GM12872 (cell line): ENCODE data around the gene CDC42SE1.

Experiments
- CTCF ChIP-seq: IDR thresholded peaks from 3 replicates; pipeline ENCODE4 v1.5.1; 2011; ENCODE audit warnings: low read depth, mild to moderate bottlenecking, low read length, moderate library complexity; ENCODE audit not compliant: insufficient read depth

Gene CDC42SE1

GRCh38 chr1:151010346-151010726 is 49.1 kb downstream of the CDC42SE1 start:
- TF ChIP-seq CTCF, result no peak

- TF ChIP-seq CTCF, result no peak
Measured at GRCh38 chr1:151009674-151010345, 49.6 kb downstream of the CDC42SE1 start.

GRCh38 chr1:151009206-151009587 is 50.2 kb downstream of the CDC42SE1 start:
- TF ChIP-seq CTCF, result no peak

- TF ChIP-seq CTCF, result no peak
Measured at GRCh38 chr1:151008244-151009205, 50.9 kb downstream of the CDC42SE1 start, which contains the start of gene PRUNE1. TSS of gene PRUNE1 (plus strand) at chr1:151008449. CDS start at chr1:151008633, 184 bp downstream.

GRCh38 chr1:151007853-151008243 is 51.6 kb downstream of the CDC42SE1 start:
- no peak for TF ChIP-seq CTCF

- peak; percentile 65 for TF ChIP-seq CTCF
Measured at GRCh38 chr1:151006327-151007052, 52.9 kb downstream of the CDC42SE1 start, which contains the start of gene MINDY1. TSS of gene MINDY1 (minus strand) at chr1:151006902. CDS start at chr1:151002617, 4,285 bp downstream.
